IMR-90 (cell line): ENCODE results near the gene MLH1. TPM values are rescaled to one million over a fixed set of nuclear protein-coding genes. Genes with fewer than 3 reads are reported as not detected.
A peak's percentile ranks its signal among the peaks of the same experiment; 100 is the strongest.

Source experiments
- ATAC-seq: fragments of 200-7000 bp; cut with Tn5 transposase; 2 replicates; pipeline ENCODE4 v1.9.1; 2020; ENCODE audit warnings: low read depth, mild to moderate bottlenecking, moderate library complexity
- BruUV-seq: library from RNA; stranded (reverse); fragments of 400-500 nt; replicated peaks from 2 replicates; lab custom pipeline; 2021; lab: Mats Ljungman, UMichigan
- CTCF ChIA-PET: fragments of 300-600 bp; formaldehyde crosslinking; extraction: SDS; loops from one replicate; lab custom pipeline; 2021; ENCODE audit warnings: antibody characterized with exemption; lab: Yijun Ruan, JAX
- POLR2A ChIA-PET: fragments of 300-600 bp; sonication (Branson Sonifier 250); formaldehyde crosslinking; loops from one replicate; lab custom pipeline; 2022; ENCODE audit warnings: antibody characterized with exemption; ENCODE audit not compliant: unreplicated experiment; lab: Charles Lee
- DNase-seq: peaks from one replicate; pipeline ENCODE4 v3.0.0; 2013
- H2AFZ ChIP-seq: replicated peaks from 2 replicates; pipeline ENCODE3; 2013; ENCODE audit warnings: low read length, mild to moderate bottlenecking; ENCODE audit not compliant: poor library complexity
- H2AK5ac ChIP-seq: 2 replicates; pipeline ENCODE4 v1.6.1; 2013; ENCODE audit warnings: low read depth, low read length, inconsistent platforms
- H2AK9ac ChIP-seq: replicated peaks from 2 replicates; pipeline ENCODE3; 2013; ENCODE audit warnings: mild to moderate bottlenecking, low read depth, low read length, moderate library complexity; ENCODE audit not compliant: poor library complexity
- H2BK120ac ChIP-seq: 2 replicates; pipeline ENCODE4 v1.6.1; 2013; ENCODE audit warnings: low read depth, low read length, inconsistent platforms
- H2BK15ac ChIP-seq: 3 replicates; pipeline ENCODE4 v1.6.1; 2013; ENCODE audit warnings: low read depth, low read length, inconsistent platforms
- H2BK20ac ChIP-seq: 2 replicates; pipeline ENCODE4 v1.6.1; 2013; ENCODE audit warnings: low read depth, mild to moderate bottlenecking, inconsistent platforms, low read length, moderate library complexity
- H2BK5ac ChIP-seq: 2 replicates; pipeline ENCODE4 v1.6.1; 2013; ENCODE audit warnings: mild to moderate bottlenecking, low read depth, low read length, inconsistent platforms; ENCODE audit not compliant: poor library complexity, severe bottlenecking
- H3K14ac ChIP-seq: replicated peaks from 2 replicates; pipeline ENCODE4 v1.6.1; 2013; ENCODE audit warnings: low read depth, low read length, inconsistent platforms
- H3K18ac ChIP-seq: 2 replicates; pipeline ENCODE4 v1.6.1; 2013; ENCODE audit warnings: low read depth, low read length, control low read depth
- H3K23ac ChIP-seq: 2 replicates; pipeline ENCODE4 v1.6.1; 2013; ENCODE audit warnings: low read depth, low read length, inconsistent platforms
- H3K27ac ChIP-seq: 2 replicates; pipeline ENCODE4 v1.5.1; 2013; ENCODE audit warnings: mild to moderate bottlenecking, control low read depth, low read length; ENCODE audit not compliant: insufficient read depth
- H3K27me3 ChIP-seq: 2 replicates; pipeline ENCODE4 v1.6.1; 2013; ENCODE audit warnings: low read length; ENCODE audit not compliant: control insufficient read depth, insufficient read depth
- H3K36me3 ChIP-seq: 2 replicates; pipeline ENCODE4 v1.6.1; 2013; ENCODE audit warnings: low read length, mixed read lengths; ENCODE audit not compliant: control insufficient read depth, insufficient read depth
- H3K4ac ChIP-seq: 2 replicates; pipeline ENCODE4 v1.6.1; 2013; ENCODE audit warnings: low read depth, low read length, inconsistent platforms
- H3K4me1 ChIP-seq: 2 replicates; pipeline ENCODE4 v1.6.1; 2013; ENCODE audit warnings: low read length, mixed read lengths; ENCODE audit not compliant: control insufficient read depth, insufficient read depth
- H3K4me2 ChIP-seq: 2 replicates; pipeline ENCODE4 v1.6.1; 2013; ENCODE audit warnings: low read depth, mild to moderate bottlenecking, control low read depth, low read length, moderate library complexity
- H3K4me3 ChIP-seq: 2 replicates; pipeline ENCODE4 v1.5.1; 2013; ENCODE audit warnings: low read depth, mild to moderate bottlenecking, control low read depth, low read length, moderate library complexity; ENCODE audit not compliant: insufficient read depth
- H3K56ac ChIP-seq: 2 replicates; pipeline ENCODE4 v1.6.1; 2013; ENCODE audit warnings: low read length, inconsistent platforms; ENCODE audit not compliant: insufficient read depth; ENCODE audit errors: extremely low read depth
- H3K79me1 ChIP-seq, 2 experiments: 2 replicates each; pipeline ENCODE4 v1.6.1; 2013; ENCODE audit warnings: low read length in 2 of 2, inconsistent platforms in 1 of 2, low read depth in 1 of 2
- H3K9ac ChIP-seq: 2 replicates; pipeline ENCODE4 v1.6.1; 2013; ENCODE audit warnings: low read depth, low read length, control low read depth
- H3K9me1 ChIP-seq: 2 replicates; pipeline ENCODE4 v1.6.1; 2013; ENCODE audit warnings: low read length, inconsistent platforms; ENCODE audit not compliant: insufficient read depth
- H3K9me3 ChIP-seq: 2 replicates; pipeline ENCODE4 v1.6.1; 2013; ENCODE audit warnings: low read length; ENCODE audit not compliant: control insufficient read depth, insufficient read depth
- H4K20me1 ChIP-seq: 2 replicates; pipeline ENCODE4 v1.6.1; 2013; ENCODE audit warnings: low read length, inconsistent platforms; ENCODE audit not compliant: insufficient read depth
- H4K5ac ChIP-seq: 2 replicates; pipeline ENCODE4 v1.6.1; 2013; ENCODE audit warnings: mild to moderate bottlenecking, low read depth, low read length, control low read depth
- H4K8ac ChIP-seq, 2 experiments: 2 replicates each; pipeline ENCODE4 v1.6.1; 2013; ENCODE audit warnings: low read depth in 2 of 2, low read length in 2 of 2, control low read depth in 1 of 2, inconsistent platforms in 1 of 2
- H4K91ac ChIP-seq: 2 replicates; pipeline ENCODE4 v1.6.1; 2013; ENCODE audit warnings: low read depth, low read length, inconsistent platforms; ENCODE audit not compliant: insufficient read depth
- ELK1 ChIP-seq: fragments of 150-350 bp; IDR thresholded peaks from 2 replicates; pipeline ENCODE4 v1.6.1; 2016; ENCODE audit warnings: low read depth, mild to moderate bottlenecking, low read length, moderate library complexity, borderline replicate concordance
- FOS ChIP-seq: fragments of 150-350 bp; IDR thresholded peaks from 2 replicates; pipeline ENCODE4 v1.6.1; 2016; ENCODE audit warnings: low read depth, low read length
- WGBS, 2 experiments: methylation state at CpG; one replicate each; pipeline versions ENCODE4 v1.1.5 to v1.1.7; 2013; ENCODE audit warnings: missing lambda C conversion rate in 2 of 2; ENCODE audit not compliant: insufficient read length in 1 of 2; ENCODE audit errors: extremely low coverage in 2 of 2; 5-methylcytosine and 5-hydroxymethylcytosine counted together
- dilution Hi-C: fragments of 300-500 bp; cut with HindIII; formaldehyde crosslinking; loops from one replicate; pipeline ENCODE4 v1.14.3; 2018; ENCODE audit warnings: low sequenced_read_pairs; ENCODE audit not compliant: unreplicated experiment
- in situ Hi-C: fragments of 300-500 bp; cut with MboI; formaldehyde crosslinking; loops from 3 replicates; pipeline ENCODE4 v1.14.3; 2019; ENCODE audit warnings: low sequenced_read_pairs, inconsistent platforms, mixed read lengths
- intact Hi-C: fragments of 100-400 bp; cut with micrococcal nuclease; formaldehyde crosslinking; loops from 2 replicates; pipeline ENCODE4 v1.10.0; 2022
- polyA plus RNA-seq, 3 experiments: library from polyadenylated mRNA; depleted of rRNA; stranded (reverse); fragments of >200 nt; gene quantifications; 2 replicates each; pipeline ENCODE4 v1.2.3, GENCODE V29; 2012; ENCODE audit warnings: low replicate concordance in 1 of 3
- total RNA-seq: library from RNA; depleted of rRNA; stranded (reverse); fragments of >200 nt; gene quantifications from 2 replicates; pipeline ENCODE4 v1.2.3, GENCODE V29; 2012

The MLH1 gene
- total and polyA plus RNA-seq, 2 of the 4 experiments (the other 2 are of a cell fraction), result 30.2 to 54.1 TPM

GRCh38 chr3:37072892-37073291, 79.6 kb downstream of the MLH1 start:
- POLR2A ChIA-PET, result no interaction called here
- Histone ChIP-seq H4K91ac (peak overlapping the region; percentile 60; the same call in 1 of the 2 replicates), H3K9me3 (no peaks in the 10 kb centered on the region), H3K36me3 (peaks cover 7% of the 10 kb centered on the region), H3K4me3 (peak overlapping the region; percentile 39; the same call in 1 of the 2 replicates), H3K27me3 (no peaks in the 10 kb centered on the region), H2BK15ac (no peak overlapping the region), H2BK20ac (no peak overlapping the region), H4K8ac (peak overlapping the region in 1 of 2 experiments; percentile 65; a peak in 2 of 4 replicates), H4K20me1 (no peaks in the 10 kb centered on the region; the same call in 1 of the 2 replicates), H3K79me1 (peaks cover 10 to 13% of the 10 kb centered on the region in 2 experiments), H3K4ac (peak overlapping the region; percentile 47; the same call in 1 of the 2 replicates), H2AK5ac (peak overlapping the region; percentile 57; the same call in 1 of the 2 replicates), H3K4me2 (peak overlapping the region; percentile 92), H2BK5ac (peak overlapping the region; percentile 92), H3K56ac (peak overlapping the region; percentile 18; the same call in 1 of the 2 replicates), H4K5ac (peak overlapping the region; percentile 77), H3K9ac (peak overlapping the region; percentile 73; the same call in 1 of the 2 replicates), H2AFZ (no peak overlapping the region), H2AK9ac (no peak overlapping the region), H3K27ac (peak overlapping the region; percentile 87), H3K23ac (no peak overlapping the region), H3K18ac (peak overlapping the region; percentile 92), H3K14ac (peak overlapping the region; percentile 53; the same call in 1 of the 2 replicates), H2BK120ac (no peak overlapping the region), H3K9me1 (peaks cover 4% of the 10 kb centered on the region; the same call in 1 of the 2 replicates), H3K4me1 (peaks cover 12% of the 10 kb centered on the region)
- in situ Hi-C loops, result no loop called here
- TF ChIP-seq FOS (no peak), ELK1 (no peak)
- CTCF ChIA-PET, result no interaction called here
- intact Hi-C loops, result loop anchor here (5.0 kb wide), 1 partner anchor 39 kb away; no protein-coding TSS in a partner anchor
- ATAC-seq, result peak; percentile 61
- WGBS, 2 experiments, result 0% methylated on average over 1 of the region's 2 CpGs; no CpG with 5 or more reads in 1 of the 2 experiments
- DNase-seq, result peak; percentile 93
- BruUV-seq, result no TSS peak
- dilution Hi-C loops, result no loop called here
